HG02759 (cell line): ENCODE measurements around the gene ZMIZ1.
"Not testable (repeated sequence)": the region's sequence is repeated elsewhere in the genome, so short reads cannot be mapped to it uniquely, and the experiment has no call there.

Experiments
- ATAC-seq: cut with Tn5 transposase; IDR thresholded peaks from one replicate; pipeline ENCODE4 v1.9.1; 2021; ENCODE audit warnings: mild to moderate bottlenecking, moderate library complexity; ENCODE audit not compliant: unreplicated experiment

The ZMIZ1 gene

GRCh38 chr10:79331709-79332108 lies 262.9 kb downstream of the ZMIZ1 start:
- peak; percentile 88 for ATAC-seq

GRCh38 chr10:79332610-79333315 lies 264.0 kb downstream of the ZMIZ1 start:
- ATAC-seq: not testable (repeated sequence)

- no peak for ATAC-seq
These were observed 264.7 kb downstream of the ZMIZ1 start for GRCh38 chr10:79333513-79333912.

GRCh38 chr10:79334573-79334972 lies 265.8 kb downstream of the ZMIZ1 start:
- no peak for ATAC-seq

GRCh38 chr10:79335094-79335469 lies 266.3 kb downstream of the ZMIZ1 start:
- no peak for ATAC-seq

GRCh38 chr10:79335470-79336235 lies 266.9 kb downstream of the ZMIZ1 start:
- ATAC-seq: no peak

- ATAC-seq: no peak
These were observed 267.5 kb downstream of the ZMIZ1 start for GRCh38 chr10:79336276-79336675.

GRCh38 chr10:79336739-79337138 lies 268.0 kb downstream of the ZMIZ1 start:
- no peak for ATAC-seq

- ATAC-seq: not testable (repeated sequence)
These were observed 269.2 kb downstream of the ZMIZ1 start for GRCh38 chr10:79337783-79338469.

- ATAC-seq: no peak
These were observed 270.5 kb downstream of the ZMIZ1 start for GRCh38 chr10:79339266-79339665.

GRCh38 chr10:79340646-79341244 lies 272.0 kb downstream of the ZMIZ1 start:
- ATAC-seq: no peak

- ATAC-seq: no peak
These were observed 273.6 kb downstream of the ZMIZ1 start for GRCh38 chr10:79342295-79342761.

GRCh38 chr10:79342811-79343561 lies 274.2 kb downstream of the ZMIZ1 start:
- no peak for ATAC-seq

GRCh38 chr10:79344502-79345195 lies 275.9 kb downstream of the ZMIZ1 start:
- ATAC-seq: no peak

GRCh38 chr10:79345241-79346011 lies 276.7 kb downstream of the ZMIZ1 start:
- ATAC-seq: no peak

GRCh38 chr10:79346012-79346340 lies 277.2 kb downstream of the ZMIZ1 start:
- ATAC-seq: no peak

- ATAC-seq: no peak
These were observed 277.8 kb downstream of the ZMIZ1 start for GRCh38 chr10:79346388-79347225.

- ATAC-seq: peak; percentile 84
These were observed 278.6 kb downstream of the ZMIZ1 start, which contains the start of gene PPIF for GRCh38 chr10:79347226-79347893. Gene PPIF (plus strand): TSS chr10:79347469. CDS start chr10:79347549, 80 bp downstream.
